Left kidney (tissue), 2 donors: ENCODE data around the gene NLRP13. TPM values are rescaled to one million over a fixed set of nuclear protein-coding genes. Genes with fewer than 3 reads are reported as not detected.

Experiments used
- DNase-seq: peaks from one replicate; pipeline ENCODE4 v3.0.0-alpha.2; 2013
- polyA plus RNA-seq: library from polyadenylated mRNA; unstranded; fragments of 120-200 nt; gene quantifications from one replicate; pipeline ENCODE4 v1.2.1, GENCODE V29; 2013; ENCODE audit not compliant: insufficient read length

The NLRP13 gene
- polyA plus RNA-seq, 1 donor = not detected

DNA sequence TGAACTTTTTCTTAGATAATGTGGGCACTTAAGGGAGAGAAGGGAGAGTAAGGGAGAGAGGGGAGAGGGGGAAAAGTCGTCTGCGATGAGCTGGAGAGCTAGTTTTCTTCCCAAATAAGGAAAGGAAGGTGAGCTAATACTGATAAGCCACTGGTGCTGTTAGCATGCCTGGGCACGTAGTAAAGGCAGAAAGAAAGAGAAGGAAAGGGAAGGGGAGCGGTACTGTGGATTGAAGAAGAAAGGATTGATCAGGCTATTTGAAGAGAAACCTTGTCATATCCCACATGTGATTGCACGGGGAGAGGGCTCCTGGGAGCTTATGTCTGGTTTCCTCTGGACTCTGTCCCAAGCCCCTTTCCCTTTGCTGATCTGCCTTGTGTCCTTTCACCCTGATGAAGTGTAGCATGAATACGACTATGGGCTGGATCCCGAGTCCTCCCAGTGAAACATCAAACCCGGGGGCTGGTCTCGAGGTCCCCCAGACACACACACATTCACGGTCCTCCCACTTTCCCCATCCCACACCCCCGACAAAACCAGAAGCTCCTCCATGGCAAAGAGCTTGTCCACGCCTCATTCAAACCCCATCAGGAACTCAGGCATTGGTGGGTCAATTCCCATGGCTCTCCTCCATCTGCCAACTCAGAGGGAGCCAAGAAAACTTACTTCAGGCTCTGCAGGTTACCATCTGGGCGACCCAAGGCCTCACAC, 30.6 kb downstream of the NLRP13 start:
- DNase-seq = no peak

- DNase-seq = no peak
These were observed 33.2 kb downstream of the NLRP13 start for GRCh38 chr19:55898911-55899310.

DNA sequence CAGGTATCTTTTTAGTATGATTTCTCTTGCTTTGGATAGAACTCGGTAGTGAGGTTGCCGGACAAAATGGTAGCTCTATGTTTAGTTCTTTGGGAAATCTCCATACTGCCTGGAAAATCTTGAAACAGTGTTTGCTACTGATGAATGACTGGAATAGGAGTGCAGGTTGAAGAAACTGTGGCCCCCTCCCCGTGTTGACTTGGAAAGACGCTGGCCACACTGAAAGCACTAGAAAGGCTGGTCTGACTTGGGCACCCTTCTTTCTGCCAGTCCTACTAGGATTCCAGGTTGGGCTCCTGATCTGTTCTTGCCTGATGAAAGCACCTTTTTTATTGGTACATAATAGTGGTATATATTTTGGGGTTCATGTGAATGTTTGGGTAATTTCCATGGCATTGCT, 49.5 kb downstream of the NLRP13 start:
- no peak for DNase-seq

- no peak for DNase-seq
These were observed 54.9 kb downstream of the NLRP13 start for GRCh38 chr19:55877211-55877610.

GRCh38 chr19:55870736-55871135, 61.4 kb downstream of the NLRP13 start:
- no peak for DNase-seq

GRCh38 chr19:55867101-55867500, 65.0 kb downstream of the NLRP13 start:
- no peak for DNase-seq

DNA sequence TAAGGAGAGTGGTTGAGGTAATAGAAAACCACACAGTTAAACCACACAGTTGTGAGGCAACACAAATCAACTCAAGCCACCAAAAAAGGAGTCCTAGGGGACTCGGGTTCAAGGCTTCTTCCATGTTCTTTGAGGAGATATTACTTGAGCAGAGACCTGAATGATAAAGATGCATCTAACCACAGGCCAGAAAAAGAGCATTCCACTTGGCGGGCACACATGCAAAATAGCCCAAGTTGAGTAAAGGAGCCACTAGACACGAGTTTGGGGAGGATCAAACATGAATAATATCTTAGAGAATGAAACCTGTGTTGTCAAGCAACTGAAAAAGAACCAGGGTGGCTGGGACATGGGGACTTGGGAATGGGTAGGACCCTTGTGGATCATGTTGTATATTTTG, 65.6 kb downstream of the NLRP13 start:
- DNase-seq = no peak

GRCh38 chr19:55858969-55859368, 73.2 kb downstream of the NLRP13 start:
- DNase-seq = no peak

DNA sequence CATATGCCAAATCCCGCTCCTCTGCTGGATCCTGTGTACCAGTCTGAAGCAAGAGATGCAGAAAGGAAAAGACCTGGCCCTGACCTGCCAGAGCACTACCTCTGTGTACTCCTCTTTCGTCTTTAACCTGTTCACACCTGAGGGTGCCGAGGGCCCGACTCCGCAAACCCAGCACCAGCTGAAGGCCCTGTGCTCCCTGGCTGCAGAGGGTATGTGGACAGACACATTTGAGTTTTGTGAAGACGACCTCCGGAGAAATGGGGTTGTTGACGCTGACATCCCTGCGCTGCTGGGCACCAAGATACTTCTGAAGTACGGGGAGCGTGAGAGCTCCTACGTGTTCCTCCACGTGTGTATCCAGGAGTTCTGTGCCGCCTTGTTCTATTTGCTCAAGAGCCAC, 73.7 kb downstream of the NLRP13 start:
- DNase-seq = no peak

DNA sequence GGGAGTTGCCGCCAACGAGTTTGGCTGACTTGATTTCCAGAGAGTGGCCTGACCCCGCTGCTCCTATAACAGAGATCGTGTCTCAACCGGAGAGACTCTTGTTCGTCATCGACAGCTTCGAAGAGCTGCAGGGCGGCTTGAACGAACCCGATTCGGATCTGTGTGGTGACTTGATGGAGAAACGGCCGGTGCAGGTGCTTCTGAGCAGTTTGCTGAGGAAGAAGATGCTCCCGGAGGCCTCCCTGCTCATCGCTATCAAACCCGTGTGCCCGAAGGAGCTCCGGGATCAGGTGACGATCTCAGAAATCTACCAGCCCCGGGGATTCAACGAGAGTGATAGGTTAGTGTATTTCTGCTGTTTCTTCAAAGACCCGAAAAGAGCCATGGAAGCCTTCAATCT, 74.2 kb downstream of the NLRP13 start:
- DNase-seq = no peak

GRCh38 chr19:55857149-55857548, 75.0 kb downstream of the NLRP13 start:
- no peak for DNase-seq

GRCh38 chr19:55855160-55855559, 77.0 kb downstream of the NLRP13 start:
- DNase-seq = no peak

Other genes starting within 250 kb of the NLRP13 start
- 0.17 TPM for gene NLRP9, start 193.9 kb downstream of the NLRP13 start, polyA plus RNA-seq
- not detected for gene RFPL4A, start 173.2 kb downstream of the NLRP13 start, polyA plus RNA-seq
- 0.25 TPM for gene RFPL4AL1, start 163.2 kb downstream of the NLRP13 start, polyA plus RNA-seq
- gene NLRP11, start 100.3 kb downstream of the NLRP13 start, polyA plus RNA-seq = 0.25 TPM
- gene NLRP4, start 95.8 kb downstream of the NLRP13 start, polyA plus RNA-seq = not detected
- 0.03 TPM for gene NLRP8, start 15.5 kb upstream of the NLRP13 start, polyA plus RNA-seq
- not detected for gene NLRP5, start 54.4 kb upstream of the NLRP13 start, polyA plus RNA-seq
- gene ZNF787, start 189.0 kb upstream of the NLRP13 start, polyA plus RNA-seq = 10.2 TPM
- 28.5 TPM for gene ZNF444, start 209.0 kb upstream of the NLRP13 start, polyA plus RNA-seq
- not detected for gene GALP, start 243.7 kb upstream of the NLRP13 start, polyA plus RNA-seq